Nephron (organoid): ENCODE results near the gene C19orf67.

Experiments
- H3K27ac Mint-ChIP-seq, 3 experiments: 2 replicates each; pipeline ENCODE4 v1.8.0; 2020; ENCODE audit warnings: mixed read lengths in 3 of 3, mild to moderate bottlenecking in 2 of 3, moderate library complexity in 1 of 3
- H3K27me3 Mint-ChIP-seq: 2 replicates; pipeline ENCODE4 v1.8.0; 2021; ENCODE audit warnings: low read depth, mild to moderate bottlenecking, moderate library complexity, mixed read lengths
- H3K36me3 Mint-ChIP-seq: 2 replicates; pipeline ENCODE4 v1.8.0; 2020; ENCODE audit warnings: low read depth, mixed read lengths
- H3K4me1 Mint-ChIP-seq: 2 replicates; pipeline ENCODE4 v1.8.0; 2020; ENCODE audit warnings: mixed read lengths
- H3K4me3 Mint-ChIP-seq, 3 experiments: 2 replicates each; pipeline ENCODE4 v1.8.0; 2020; ENCODE audit warnings: mild to moderate bottlenecking in 3 of 3, mixed read lengths in 3 of 3, moderate library complexity in 2 of 3
- H3K9me3 Mint-ChIP-seq: 2 replicates; pipeline ENCODE4 v1.8.0; 2020; ENCODE audit warnings: mixed read lengths
- TF ChIP-seq, protein P1 (sequence below), 3 experiments: fragments of 200-600 bp; sonication (generic); IDR thresholded peaks; one replicate each; pipeline ENCODE4 v1.5.0; 2021; ENCODE audit warnings: antibody characterized with exemption in 3 of 3; ENCODE audit not compliant: unreplicated experiment in 3 of 3

Gene C19orf67

DNA sequence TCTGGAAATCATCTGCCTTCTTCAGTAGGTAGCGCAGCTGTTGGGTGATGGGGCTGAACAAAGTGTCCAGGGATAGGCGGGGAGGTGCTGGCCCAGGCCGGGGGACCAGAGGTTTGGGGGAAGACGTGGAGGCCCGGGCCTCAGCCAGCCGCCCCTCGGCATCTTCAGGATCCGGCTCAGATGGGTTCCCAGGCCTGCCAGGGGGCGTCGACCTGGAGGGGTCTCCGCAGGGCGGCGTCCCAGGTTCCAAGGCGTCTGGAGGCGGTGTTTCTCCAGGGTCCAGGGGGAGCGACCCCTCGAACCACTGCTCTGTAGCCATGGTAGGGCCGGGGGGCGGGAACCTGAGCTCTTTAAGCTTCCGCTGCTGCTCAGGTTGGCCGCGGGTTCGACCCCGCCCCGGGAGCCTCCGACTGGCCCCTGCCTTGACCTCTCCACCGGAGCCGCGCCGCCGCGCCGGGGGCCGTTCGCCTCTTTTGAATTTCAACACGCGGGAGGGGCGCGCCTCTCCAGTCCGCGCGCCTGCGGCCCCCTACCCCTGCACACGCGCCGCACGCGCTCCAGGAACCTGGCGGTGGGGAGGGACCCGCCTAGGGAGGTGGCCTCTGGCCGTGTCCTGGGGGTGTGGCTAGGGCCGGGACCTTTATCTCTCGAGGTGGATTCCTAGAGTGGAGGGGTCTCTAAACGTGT lies at the start of gene C19orf67:
Gene C19orf67 (minus strand): TSS at position 475 of the 687 bp plus-strand sequence. CDS start 156 bp downstream, at position 319.
- Mint-ChIP-seq H3K27ac (peak within 1 kb of the TSS in 1 of 3 experiments; percentile 57), H3K36me3 (peaks cover 24% of the 10 kb centered on the region), H3K4me3 (peak within 1 kb of the TSS; percentile 53 to 73 (median 68)), H3K4me1 (peaks cover 30% of the 10 kb centered on the region), H3K9me3 (no peaks in the 10 kb centered on the region), H3K27me3 (no peaks in the 10 kb centered on the region)
- TF ChIP-seq, protein P1, sequence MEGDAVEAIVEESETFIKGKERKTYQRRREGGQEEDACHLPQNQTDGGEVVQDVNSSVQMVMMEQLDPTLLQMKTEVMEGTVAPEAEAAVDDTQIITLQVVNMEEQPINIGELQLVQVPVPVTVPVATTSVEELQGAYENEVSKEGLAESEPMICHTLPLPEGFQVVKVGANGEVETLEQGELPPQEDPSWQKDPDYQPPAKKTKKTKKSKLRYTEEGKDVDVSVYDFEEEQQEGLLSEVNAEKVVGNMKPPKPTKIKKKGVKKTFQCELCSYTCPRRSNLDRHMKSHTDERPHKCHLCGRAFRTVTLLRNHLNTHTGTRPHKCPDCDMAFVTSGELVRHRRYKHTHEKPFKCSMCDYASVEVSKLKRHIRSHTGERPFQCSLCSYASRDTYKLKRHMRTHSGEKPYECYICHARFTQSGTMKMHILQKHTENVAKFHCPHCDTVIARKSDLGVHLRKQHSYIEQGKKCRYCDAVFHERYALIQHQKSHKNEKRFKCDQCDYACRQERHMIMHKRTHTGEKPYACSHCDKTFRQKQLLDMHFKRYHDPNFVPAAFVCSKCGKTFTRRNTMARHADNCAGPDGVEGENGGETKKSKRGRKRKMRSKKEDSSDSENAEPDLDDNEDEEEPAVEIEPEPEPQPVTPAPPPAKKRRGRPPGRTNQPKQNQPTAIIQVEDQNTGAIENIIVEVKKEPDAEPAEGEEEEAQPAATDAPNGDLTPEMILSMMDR (IDR thresholded peaks at IDR 0.05; ENCODE audit: unreplicated experiment in 3 of 3) = no peak

DNA sequence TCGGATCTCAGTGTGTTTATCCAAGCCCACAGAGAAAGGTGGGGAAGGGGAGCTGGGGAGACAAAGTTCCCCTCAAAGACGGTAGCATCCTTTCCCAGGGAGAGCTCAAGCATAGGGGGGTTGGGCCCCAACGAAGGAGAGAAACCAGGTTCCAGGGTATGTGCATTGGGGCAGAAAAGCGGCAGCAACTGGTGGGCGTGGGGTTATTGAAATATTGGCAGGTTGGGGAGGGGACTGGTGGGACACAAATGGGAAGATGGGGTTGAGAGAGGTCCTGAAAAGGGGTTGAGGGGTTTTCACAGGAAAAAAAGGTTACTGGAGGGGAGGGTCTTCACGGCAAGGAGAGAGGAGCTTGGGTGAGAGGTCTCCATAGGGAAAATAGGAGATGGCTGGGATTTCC lies 49.8 kb upstream of the C19orf67 start:
- TF ChIP-seq, protein P1 (IDR thresholded peaks at IDR 0.05; ENCODE audit: unreplicated experiment in 3 of 3) = no peak
- Mint-ChIP-seq H3K27ac (no peak overlapping the region), H3K36me3 (no peaks in the 10 kb centered on the region), H3K9me3 (no peaks in the 10 kb centered on the region), H3K4me1 (peaks cover 28% of the 10 kb centered on the region), H3K4me3 (peak overlapping the region; percentile 83 to 89 (median 84)), H3K27me3 (no peaks in the 10 kb centered on the region)

DNA sequence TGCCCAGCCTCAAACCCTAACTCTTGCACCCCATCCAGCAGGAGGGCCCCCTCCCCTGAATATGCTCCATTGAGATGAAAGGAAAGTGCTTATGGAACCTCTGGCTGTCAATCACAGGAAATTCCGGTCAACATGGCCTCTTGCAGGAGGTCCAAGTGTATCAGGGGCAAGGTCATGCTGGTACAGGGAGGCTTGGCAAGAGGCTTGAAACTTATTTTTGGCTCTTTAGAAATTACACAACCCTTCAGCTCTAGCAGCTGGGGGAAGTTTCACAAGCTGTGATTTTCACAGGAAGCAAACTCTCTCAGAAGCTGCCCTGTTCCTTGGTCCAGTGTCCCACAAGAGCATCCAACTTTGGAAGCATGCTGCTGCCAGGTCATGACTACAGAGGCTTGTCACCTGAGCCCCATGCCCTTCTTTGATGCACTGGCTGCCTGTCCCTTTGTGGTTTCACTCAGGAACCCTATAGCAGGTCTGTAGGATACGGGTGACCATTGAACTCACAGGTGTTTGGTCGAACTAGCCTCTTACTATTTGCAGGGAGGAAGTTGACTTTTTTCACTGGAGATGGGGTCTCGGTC lies 42.4 kb upstream of the C19orf67 start:
- no peak overlapping the region for H3K4me3 Mint-ChIP-seq
- H3K27me3 Mint-ChIP-seq = no peaks in the 10 kb centered on the region
- no peak overlapping the region for H3K27ac Mint-ChIP-seq
- TF ChIP-seq, protein P1 (IDR thresholded peaks at IDR 0.05; ENCODE audit: unreplicated experiment in 3 of 3) = no peak
- H3K9me3 Mint-ChIP-seq = no peaks in the 10 kb centered on the region
- H3K4me1 Mint-ChIP-seq = peaks cover 3% of the 10 kb centered on the region
- H3K36me3 Mint-ChIP-seq = peaks cover 2% of the 10 kb centered on the region

DNA sequence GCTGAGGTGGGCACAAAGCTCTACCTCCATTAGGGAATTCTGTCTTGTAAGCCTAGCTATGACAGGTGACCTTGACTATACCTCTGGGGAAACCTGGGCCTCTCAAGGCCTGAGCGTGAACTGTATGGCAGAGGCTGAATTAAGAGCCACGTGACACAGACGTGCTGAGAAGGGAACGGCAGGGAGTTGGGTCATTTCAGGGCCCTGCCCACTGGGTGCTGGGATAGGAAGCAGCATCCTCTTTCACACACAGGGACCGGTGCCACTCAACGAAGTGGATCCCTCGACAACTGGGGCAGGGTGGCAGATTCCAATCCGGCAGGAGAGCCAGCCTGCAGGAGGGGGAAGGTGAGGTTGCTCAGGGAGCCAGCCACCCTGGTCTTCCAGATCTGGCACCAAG lies 41.6 kb upstream of the C19orf67 start:
- Mint-ChIP-seq H3K27ac (peak overlapping the region in 1 of 3 experiments; percentile 54), H3K36me3 (peaks cover 4% of the 10 kb centered on the region), H3K9me3 (no peaks in the 10 kb centered on the region), H3K4me1 (peaks cover 10% of the 10 kb centered on the region), H3K4me3 (no peak overlapping the region), H3K27me3 (no peaks in the 10 kb centered on the region)
- TF ChIP-seq, protein P1 (IDR thresholded peaks at IDR 0.05; ENCODE audit: unreplicated experiment in 3 of 3) = no peak

DNA sequence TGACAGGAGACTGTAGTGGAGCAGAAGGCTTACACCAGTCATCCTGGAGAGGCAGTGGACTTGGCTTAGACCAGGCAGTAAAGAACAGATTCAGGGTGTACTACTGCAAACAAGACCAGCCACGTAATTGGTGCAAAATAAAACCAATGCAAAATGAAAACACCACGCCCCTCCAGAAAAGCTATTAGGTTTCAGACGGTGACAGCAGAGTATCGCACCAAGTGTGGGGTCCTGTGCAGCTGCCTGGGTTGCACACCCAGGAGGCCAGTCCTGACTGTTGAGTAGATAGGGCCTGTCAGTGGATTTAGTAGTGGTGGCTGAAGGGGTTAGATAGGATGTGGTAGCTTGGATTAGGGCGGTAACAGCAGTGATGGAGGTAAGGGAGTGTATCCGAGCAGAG lies 37.3 kb upstream of the C19orf67 start:
- H3K36me3 Mint-ChIP-seq = peaks cover 4% of the 10 kb centered on the region
- peaks cover 21% of the 10 kb centered on the region for H3K4me1 Mint-ChIP-seq
- no peak overlapping the region for H3K4me3 Mint-ChIP-seq
- peak overlapping the region in 2 of 3 experiments; percentile 6 to 27 for H3K27ac Mint-ChIP-seq
- no peaks in the 10 kb centered on the region for H3K9me3 Mint-ChIP-seq
- H3K27me3 Mint-ChIP-seq = no peaks in the 10 kb centered on the region
- TF ChIP-seq, protein P1 (IDR thresholded peaks at IDR 0.05; ENCODE audit: unreplicated experiment in 3 of 3) = no peak

DNA sequence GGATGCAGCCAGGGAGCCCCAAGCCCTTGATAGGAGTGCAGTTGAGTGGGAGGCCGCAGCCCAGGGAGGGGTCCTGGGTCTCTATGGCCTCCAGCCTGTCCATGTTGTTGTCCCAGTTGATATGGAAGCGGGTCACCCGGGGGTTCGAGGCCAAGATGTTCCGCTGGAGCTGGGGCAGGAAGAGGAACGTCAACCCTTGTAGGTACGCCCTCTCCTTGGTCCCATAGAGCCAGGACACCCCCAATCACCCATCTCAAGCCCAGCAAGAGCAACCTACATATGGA lies 34.9 kb upstream of the C19orf67 start:
- Mint-ChIP-seq H3K9me3 (no peaks in the 10 kb centered on the region), H3K4me1 (peaks cover 38% of the 10 kb centered on the region), H3K27me3 (no peaks in the 10 kb centered on the region), H3K27ac (peak overlapping the region in 1 of 3 experiments; percentile 99), H3K4me3 (no peak overlapping the region), H3K36me3 (peaks cover 4% of the 10 kb centered on the region)
- TF ChIP-seq, protein P1 (IDR thresholded peaks at IDR 0.05; ENCODE audit: unreplicated experiment in 3 of 3) = no peak
